ENCODE measurements around the gene AHRR.

Gene AHRR

DNA sequence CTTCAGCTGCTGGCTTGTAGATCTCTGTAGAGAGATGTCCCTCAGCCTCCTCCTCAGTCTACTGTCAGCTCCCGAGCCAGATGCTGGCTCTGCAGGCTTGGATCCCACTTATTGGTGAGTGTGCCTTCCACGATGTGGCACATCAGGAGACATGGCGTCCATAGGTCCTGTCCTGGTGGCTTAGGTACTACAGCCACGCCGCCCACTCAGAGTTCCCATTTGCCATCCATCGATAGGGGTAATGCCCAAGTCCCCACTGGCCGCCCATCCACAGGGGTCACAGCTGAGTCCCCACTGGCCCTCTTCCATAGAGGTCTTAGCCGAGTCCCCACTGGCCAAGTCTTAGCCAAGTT, 138.7 kb downstream of the AHRR start:
- POLR2A ChIA-PET, result interaction anchor here (0.9 kb wide), 1 partner anchor 12 kb away, joined by 5 read pairs; no protein-coding TSS in a partner anchor
- CTCF ChIA-PET, result no interaction called here
- TF ChIP-seq SP1 (IDR thresholded peaks at IDR 0.05), result no peak
- no peak for TF ChIP-seq HDGF (IDR thresholded peaks at IDR 0.05; ENCODE audit: borderline replicate concordance)
- TF ChIP-seq ELF4 (IDR thresholded peaks at IDR 0.05), result no peak
- DNase-seq (ENCODE audit: extremely low spot score), result no peak

DNA sequence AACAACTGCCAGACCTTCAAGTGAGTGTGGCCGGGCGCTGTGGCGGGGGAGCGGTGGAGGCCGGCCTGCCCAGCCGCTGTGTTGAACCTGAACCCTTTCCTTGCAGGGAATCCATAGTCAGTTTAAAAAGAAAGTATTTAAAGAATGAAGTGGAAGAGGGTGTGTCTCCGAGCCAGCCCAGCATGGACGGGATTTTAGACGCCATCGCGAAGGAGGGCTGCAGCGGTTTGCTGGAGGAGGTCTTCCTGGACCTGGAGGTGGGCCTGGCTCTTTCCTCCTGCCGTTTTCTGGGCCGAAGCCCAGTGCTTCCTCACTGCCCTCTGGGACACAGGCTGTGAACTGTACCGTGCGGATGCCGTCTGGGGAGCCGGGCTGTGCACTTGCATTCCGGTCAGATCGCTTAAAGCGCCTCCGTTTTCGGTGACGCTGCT, 140.6 kb downstream of the AHRR start:
- ChIA-PET CTCF (no interaction called here), POLR2A (interaction anchor here (0.7 kb wide), 1 partner anchor 10 kb away, joined by 4 read pairs; no protein-coding TSS in a partner anchor)
- no peak for TF ChIP-seq BHLHE40 (IDR thresholded peaks at IDR 0.05; ENCODE audit: borderline replicate concordance)
- TF ChIP-seq NFRKB (IDR thresholded peaks at IDR 0.05), result no peak
- TF ChIP-seq LEF1 (IDR thresholded peaks at IDR 0.05; ENCODE audit: borderline replicate concordance), result no peak
- no peak for TF ChIP-seq ZNF384 (IDR thresholded peaks at IDR 0.05)
- TF ChIP-seq SUZ12 (IDR thresholded peaks at IDR 0.05), result no peak
- TF ChIP-seq, protein P1, sequence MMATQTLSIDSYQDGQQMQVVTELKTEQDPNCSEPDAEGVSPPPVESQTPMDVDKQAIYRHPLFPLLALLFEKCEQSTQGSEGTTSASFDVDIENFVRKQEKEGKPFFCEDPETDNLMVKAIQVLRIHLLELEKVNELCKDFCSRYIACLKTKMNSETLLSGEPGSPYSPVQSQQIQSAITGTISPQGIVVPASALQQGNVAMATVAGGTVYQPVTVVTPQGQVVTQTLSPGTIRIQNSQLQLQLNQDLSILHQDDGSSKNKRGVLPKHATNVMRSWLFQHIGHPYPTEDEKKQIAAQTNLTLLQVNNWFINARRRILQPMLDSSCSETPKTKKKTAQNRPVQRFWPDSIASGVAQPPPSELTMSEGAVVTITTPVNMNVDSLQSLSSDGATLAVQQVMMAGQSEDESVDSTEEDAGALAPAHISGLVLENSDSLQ (IDR thresholded peaks at IDR 0.05), result no peak
- no peak for TF ChIP-seq FOXK2 (IDR thresholded peaks at IDR 0.05)
- no peak for TF ChIP-seq CTBP1 (IDR thresholded peaks at IDR 0.05; ENCODE audit: borderline replicate concordance)
- no peak for TF ChIP-seq HDGF (IDR thresholded peaks at IDR 0.05; ENCODE audit: borderline replicate concordance)
- no peak for TF ChIP-seq ELF4 (IDR thresholded peaks at IDR 0.05)
- no peak for TF ChIP-seq FOXM1 (IDR thresholded peaks at IDR 0.05; ENCODE audit: borderline replicate concordance)
- no peak for TF ChIP-seq SP1 (IDR thresholded peaks at IDR 0.05)
- no peak for TF ChIP-seq TARDBP (IDR thresholded peaks at IDR 0.05)
- no peak for TF ChIP-seq FOXA1 (IDR thresholded peaks at IDR 0.05)
- DNase-seq (ENCODE audit: extremely low spot score), result no peak

DNA sequence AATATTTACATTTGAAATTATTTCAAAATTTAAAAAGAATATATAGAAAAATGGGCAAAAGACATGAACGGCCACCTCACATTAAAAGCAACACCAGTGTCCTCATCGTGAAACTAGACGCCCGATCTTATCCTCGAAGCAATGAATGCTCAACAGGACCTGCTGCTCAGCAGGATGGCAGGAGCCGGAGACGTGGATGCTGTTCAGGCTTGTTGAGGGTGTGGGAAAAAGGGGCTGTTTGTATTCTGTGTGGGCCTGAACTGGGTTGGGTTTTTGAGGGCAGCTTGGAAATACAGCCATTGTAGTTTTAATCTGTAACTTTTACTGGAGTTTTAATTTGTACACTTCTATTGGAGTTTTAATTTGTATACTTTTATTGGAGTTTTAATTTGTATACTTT, 141.8 kb downstream of the AHRR start:
- POLR2A ChIA-PET, result interaction anchor here (1.2 kb wide), 1 partner anchor 11 kb away, joined by 3 read pairs; no protein-coding TSS in a partner anchor
- CTCF ChIA-PET, result no interaction called here
- no peak for DNase-seq (ENCODE audit: extremely low spot score)
- TF ChIP-seq CTBP1 (IDR thresholded peaks at IDR 0.05; ENCODE audit: borderline replicate concordance) (no peak), FOXK2 (IDR thresholded peaks at IDR 0.05) (no peak), FOXM1 (IDR thresholded peaks at IDR 0.05; ENCODE audit: borderline replicate concordance) (no peak)

DNA sequence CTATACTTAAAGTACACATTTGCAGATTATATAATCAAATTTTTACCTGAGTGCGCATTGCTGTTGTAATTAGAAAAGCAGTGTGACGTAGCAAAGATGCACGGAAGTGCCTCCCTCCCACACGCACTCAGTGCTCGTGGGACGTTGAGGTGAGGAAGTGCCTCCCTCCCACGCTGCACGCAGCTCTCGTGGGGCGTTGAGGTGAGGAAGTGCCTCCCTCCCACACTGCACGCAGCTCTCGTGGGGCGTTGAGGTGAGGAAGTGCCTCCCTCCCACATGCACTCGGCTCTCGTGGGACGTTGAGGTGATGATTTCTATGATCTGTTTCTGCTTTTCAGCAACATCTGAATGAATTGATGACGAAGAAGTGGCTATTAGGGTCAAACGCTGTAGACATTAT, 142.4 kb downstream of the AHRR start:
- DNase-seq (ENCODE audit: extremely low spot score), result no peak
- CTCF ChIA-PET, result no interaction called here
- no peak for TF ChIP-seq FOXA1 (IDR thresholded peaks at IDR 0.05)
- no peak for TF ChIP-seq HDGF (IDR thresholded peaks at IDR 0.05; ENCODE audit: borderline replicate concordance)
- no peak for TF ChIP-seq BHLHE40 (IDR thresholded peaks at IDR 0.05; ENCODE audit: borderline replicate concordance)
- TF ChIP-seq SP1 (IDR thresholded peaks at IDR 0.05), result no peak
- no peak for TF ChIP-seq TARDBP (IDR thresholded peaks at IDR 0.05)
- no peak for TF ChIP-seq CTBP1 (IDR thresholded peaks at IDR 0.05; ENCODE audit: borderline replicate concordance)
- TF ChIP-seq FOXK2 (IDR thresholded peaks at IDR 0.05), result no peak
- TF ChIP-seq, protein P1 (IDR thresholded peaks at IDR 0.05), result no peak
- no peak for TF ChIP-seq ARNT (IDR thresholded peaks at IDR 0.05)
- TF ChIP-seq ELF4 (IDR thresholded peaks at IDR 0.05), result no peak
- no peak for TF ChIP-seq NFRKB (IDR thresholded peaks at IDR 0.05)
- TF ChIP-seq SUZ12 (IDR thresholded peaks at IDR 0.05), result no peak
- TF ChIP-seq LEF1 (IDR thresholded peaks at IDR 0.05; ENCODE audit: borderline replicate concordance), result no peak
- no peak for TF ChIP-seq L3MBTL2 (conservative IDR thresholded peaks at IDR 0.05)
- TF ChIP-seq FOXM1 (IDR thresholded peaks at IDR 0.05; ENCODE audit: borderline replicate concordance), result no peak
- TF ChIP-seq ZNF384 (IDR thresholded peaks at IDR 0.05), result no peak
- POLR2A ChIA-PET, result interaction anchor here (1.2 kb wide), 1 partner anchor 10 kb away, joined by 3 read pairs; no protein-coding TSS in a partner anchor

DNA sequence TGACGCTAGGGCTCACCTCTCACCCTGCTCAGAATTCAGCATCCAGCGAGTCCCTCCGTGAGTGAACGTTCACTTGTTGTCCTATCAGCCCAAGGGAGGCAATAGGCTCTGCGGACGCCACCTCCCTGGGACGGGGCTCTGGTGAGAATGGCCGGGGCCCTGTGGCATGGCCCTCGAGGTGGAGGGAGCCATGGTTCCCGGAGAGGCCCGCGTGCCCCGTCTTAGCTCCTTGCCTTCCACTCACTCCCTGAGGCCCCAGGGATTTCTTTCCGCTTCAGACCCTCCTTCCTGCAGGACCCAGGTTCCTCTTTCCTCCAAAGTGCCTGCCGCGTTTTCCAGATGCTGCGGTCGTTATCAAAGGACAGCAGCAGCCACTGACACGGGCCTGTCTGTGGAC, 142.9 kb downstream of the AHRR start:
- DNase-seq (ENCODE audit: extremely low spot score), result no peak
- TF ChIP-seq HDGF (IDR thresholded peaks at IDR 0.05; ENCODE audit: borderline replicate concordance) (no peak), ZNF384 (IDR thresholded peaks at IDR 0.05) (no peak), ELF4 (IDR thresholded peaks at IDR 0.05) (no peak), FOXK2 (IDR thresholded peaks at IDR 0.05) (no peak), CTBP1 (IDR thresholded peaks at IDR 0.05; ENCODE audit: borderline replicate concordance) (no peak), L3MBTL2 (conservative IDR thresholded peaks at IDR 0.05) (no peak), TARDBP (IDR thresholded peaks at IDR 0.05) (no peak), ARNT (IDR thresholded peaks at IDR 0.05) (no peak), FOXA1 (IDR thresholded peaks at IDR 0.05) (no peak), LEF1 (IDR thresholded peaks at IDR 0.05; ENCODE audit: borderline replicate concordance) (no peak), BHLHE40 (IDR thresholded peaks at IDR 0.05; ENCODE audit: borderline replicate concordance) (no peak), FOXM1 (IDR thresholded peaks at IDR 0.05; ENCODE audit: borderline replicate concordance) (no peak), NFRKB (IDR thresholded peaks at IDR 0.05) (no peak), SUZ12 (IDR thresholded peaks at IDR 0.05) (no peak), SP1 (IDR thresholded peaks at IDR 0.05) (no peak)
- TF ChIP-seq, protein P1 (IDR thresholded peaks at IDR 0.05), result no peak
- ChIA-PET CTCF (interaction anchor here (0.6 kb wide), 1 partner anchor 706 kb away, joined by 3 read pairs; no protein-coding TSS in a partner anchor), POLR2A (interaction anchor here (1.2 kb wide), 1 partner anchor 10 kb away, joined by 3 read pairs; no protein-coding TSS in a partner anchor)

DNA sequence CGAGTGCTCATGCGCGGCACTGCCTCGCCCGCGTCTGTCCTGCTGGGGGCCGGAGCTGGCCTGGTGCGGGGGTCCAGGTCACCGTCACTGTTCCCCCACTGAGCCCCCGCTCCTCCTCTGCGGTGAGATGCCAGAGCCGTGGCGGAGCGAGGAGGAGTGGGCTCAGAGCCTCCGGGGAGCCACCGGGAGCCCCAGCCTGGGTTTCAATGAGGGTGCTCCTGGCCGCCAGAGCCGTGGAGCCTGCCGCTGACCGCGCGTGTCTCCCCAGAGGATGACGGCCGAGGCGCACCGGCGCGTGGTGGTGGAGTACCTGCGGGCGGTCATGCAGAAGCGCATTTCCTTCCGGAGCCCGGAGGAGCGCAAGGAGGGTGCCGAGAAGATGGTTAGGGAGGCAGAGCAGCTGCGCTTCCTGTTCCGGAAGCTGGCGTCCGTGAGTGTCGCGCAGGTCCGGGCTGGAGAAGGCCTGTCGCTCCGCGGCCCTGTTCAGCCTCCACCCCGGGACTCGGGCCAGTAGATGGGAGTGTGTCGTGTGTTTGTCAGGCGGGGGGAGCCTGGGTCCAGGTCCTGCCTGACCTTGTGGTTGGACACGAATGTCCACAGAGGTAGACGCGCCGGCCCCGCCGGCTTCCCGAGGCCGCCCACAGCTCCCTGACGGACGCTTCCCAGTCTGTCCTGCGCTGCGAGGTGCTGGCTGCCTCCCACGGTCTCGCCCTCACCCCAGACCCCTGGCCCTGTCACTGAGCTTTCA, 143.5 kb downstream of the AHRR start:
- ChIA-PET POLR2A (no interaction called here), CTCF (interaction anchor here (0.6 kb wide), 1 partner anchor 706 kb away, joined by 3 read pairs; no protein-coding TSS in a partner anchor)
- DNase-seq (ENCODE audit: extremely low spot score), result no peak
- TF ChIP-seq FOXA1 (IDR thresholded peaks at IDR 0.05) (no peak), L3MBTL2 (conservative IDR thresholded peaks at IDR 0.05) (no peak), CTBP1 (IDR thresholded peaks at IDR 0.05; ENCODE audit: borderline replicate concordance) (no peak), HDGF (IDR thresholded peaks at IDR 0.05; ENCODE audit: borderline replicate concordance) (no peak), LEF1 (IDR thresholded peaks at IDR 0.05; ENCODE audit: borderline replicate concordance) (no peak)
